ENCODE results near the gene TMEM201. TPM values are rescaled to one million over a fixed set of nuclear protein-coding genes. Genes with fewer than 3 reads are reported as not detected.
A peak's percentile ranks its signal among the peaks of the same experiment; 100 is the strongest.

Gene TMEM201
- total and polyA plus RNA-seq, 9 of the 15 experiments (the other 6 are each of a cell fraction or from before 2014, with no cell fraction given) = 0.42 to 51.3 (median 7.4) TPM

DNA sequence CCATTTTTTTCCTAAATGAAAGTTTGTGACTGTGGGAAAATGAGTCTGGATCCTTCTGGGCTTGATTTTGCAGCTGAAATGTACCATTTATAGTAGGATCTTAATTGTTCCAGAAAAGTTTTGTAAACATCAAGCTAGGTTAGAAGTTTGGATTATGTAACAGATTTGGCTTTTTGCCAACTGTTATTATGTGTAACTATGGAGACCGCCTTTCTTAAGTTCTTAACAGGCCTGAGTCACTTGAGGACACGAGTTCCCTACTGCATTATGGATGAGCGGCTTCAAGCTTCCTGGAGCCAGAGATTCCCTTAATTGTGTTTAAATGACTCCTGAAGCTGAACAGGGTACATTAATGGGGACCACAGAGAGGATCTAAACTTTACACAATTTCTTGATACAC is 27.3 kb upstream of the TMEM201 start:
- no peaks in the 10 kb centered on the region; the same call in 1 of the 2 replicates for H4K20me1 ChIP-seq (replicated peaks; ENCODE audit: control insufficient read depth, insufficient read depth, low read length)
- TSS peak; percentile 12 for BruUV-seq (replicated peaks)
- intact Hi-C loops (cut with micrococcal nuclease) = no loop called here
- H3K9ac ChIP-seq (ENCODE audit: insufficient read depth in 1 of 2, low read depth in 2 of 2, low read length in 2 of 2) = no peak overlapping the region
- ATAC-seq = peak; percentile 72
- H3K4me2 ChIP-seq (ENCODE audit: insufficient read depth, low read length) = no peak overlapping the region
- no peaks in the 10 kb centered on the region for H3K9me1 ChIP-seq (ENCODE audit: control insufficient read depth, insufficient read depth, low read length)
- ChIA-PET POLR2A (interaction anchor here (1.2 kb wide), 3 partner anchors 8 to 11 kb away, joined by 3 to 10 read pairs (median 3); no protein-coding TSS in a partner anchor), CTCF (ENCODE audit: low intra/inter-chr PET ratio) (no interaction called here)
- H3K36me3 ChIP-seq (ENCODE audit: control insufficient read depth, insufficient read depth, low read length) = peaks cover 75% of the 10 kb centered on the region
- no peak overlapping the region for H3K27ac ChIP-seq (ENCODE audit: extremely low read depth, low read depth, low read length)
- peak; percentile 33 to 56 (median 48) for DNase-seq (ENCODE audit: extremely low read depth in 1 of 4, low spot score in 3 of 4)
- H3K4me1 ChIP-seq (replicated peaks in 1 of 2; ENCODE audit: control insufficient read depth in 2 of 2, insufficient read depth in 2 of 2, low read length in 2 of 2) = peaks cover 3 to 8% of the 10 kb centered on the region in 2 experiments; a peak in 2 of 5 replicates
- in situ Hi-C loops (cut with MboI) = no loop called here
- no peak overlapping the region for H2AFZ ChIP-seq (ENCODE audit: low read depth, low read length)
- no peaks in the 10 kb centered on the region for H3K9me3 ChIP-seq (replicated peaks; ENCODE audit: control insufficient read depth, insufficient read depth, low read depth, low read length)
- no peak for FAIRE-seq
- H3K4me3 ChIP-seq = no peak overlapping the region
- H3K27me3 ChIP-seq (ENCODE audit: control insufficient read depth in 2 of 2, insufficient read depth in 2 of 2, low read length in 2 of 2) = no peaks in the 10 kb centered on the region
- 59% methylated on average over 3 of the region's 3 CpGs for WGBS (ENCODE audit: insufficient coverage, low coverage, missing lambda C conversion rate)
- H3K79me2 ChIP-seq (ENCODE audit: control insufficient read depth, insufficient read depth, low read length) = peaks cover 46% of the 10 kb centered on the region
- TF ChIP-seq CBX5 (IDR thresholded peaks at IDR 0.05; ENCODE audit: borderline replicate concordance, low read depth) (no peak), RBM17 (IDR thresholded peaks at IDR 0.05; ENCODE audit: borderline replicate concordance, low read depth, low read length) (no peak), POLR2H (tag; IDR thresholded peaks at IDR 0.05; ENCODE audit: low read depth) (peak; percentile 30; the same call in 1 of the 2 replicates), KHSRP (IDR thresholded peaks at IDR 0.05) (no peak), RBM34 (IDR thresholded peaks at IDR 0.05; ENCODE audit: borderline replicate concordance, insufficient read depth, low read length) (no peak), MAFG (tag; conservative IDR thresholded peaks at IDR 0.05) (no peak), POU5F1 (IDR thresholded peaks at IDR 0.05; ENCODE audit: borderline replicate concordance, low read depth, low read length, partially characterized antibody) (no peak), SAP30 (IDR thresholded peaks at IDR 0.05; ENCODE audit: borderline replicate concordance, insufficient read depth, low read depth, low read length, poor library complexity, severe bottlenecking) (no peak), MTA3 (IDR thresholded peaks at IDR 0.05; ENCODE audit: borderline replicate concordance) (no peak)
- TF ChIP-seq, protein P1, sequence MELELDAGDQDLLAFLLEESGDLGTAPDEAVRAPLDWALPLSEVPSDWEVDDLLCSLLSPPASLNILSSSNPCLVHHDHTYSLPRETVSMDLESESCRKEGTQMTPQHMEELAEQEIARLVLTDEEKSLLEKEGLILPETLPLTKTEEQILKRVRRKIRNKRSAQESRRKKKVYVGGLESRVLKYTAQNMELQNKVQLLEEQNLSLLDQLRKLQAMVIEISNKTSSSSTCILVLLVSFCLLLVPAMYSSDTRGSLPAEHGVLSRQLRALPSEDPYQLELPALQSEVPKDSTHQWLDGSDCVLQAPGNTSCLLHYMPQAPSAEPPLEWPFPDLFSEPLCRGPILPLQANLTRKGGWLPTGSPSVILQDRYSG (tag; conservative IDR thresholded peaks at IDR 0.05; ENCODE audit: low read depth) = no peak
- TF ChIP-seq, protein P2, sequence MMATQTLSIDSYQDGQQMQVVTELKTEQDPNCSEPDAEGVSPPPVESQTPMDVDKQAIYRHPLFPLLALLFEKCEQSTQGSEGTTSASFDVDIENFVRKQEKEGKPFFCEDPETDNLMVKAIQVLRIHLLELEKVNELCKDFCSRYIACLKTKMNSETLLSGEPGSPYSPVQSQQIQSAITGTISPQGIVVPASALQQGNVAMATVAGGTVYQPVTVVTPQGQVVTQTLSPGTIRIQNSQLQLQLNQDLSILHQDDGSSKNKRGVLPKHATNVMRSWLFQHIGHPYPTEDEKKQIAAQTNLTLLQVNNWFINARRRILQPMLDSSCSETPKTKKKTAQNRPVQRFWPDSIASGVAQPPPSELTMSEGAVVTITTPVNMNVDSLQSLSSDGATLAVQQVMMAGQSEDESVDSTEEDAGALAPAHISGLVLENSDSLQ (IDR thresholded peaks at IDR 0.05) = 0 out of 2 replicates have a peak, but pooled peaks have one; percentile 7
- TF ChIP-seq, protein P3, sequence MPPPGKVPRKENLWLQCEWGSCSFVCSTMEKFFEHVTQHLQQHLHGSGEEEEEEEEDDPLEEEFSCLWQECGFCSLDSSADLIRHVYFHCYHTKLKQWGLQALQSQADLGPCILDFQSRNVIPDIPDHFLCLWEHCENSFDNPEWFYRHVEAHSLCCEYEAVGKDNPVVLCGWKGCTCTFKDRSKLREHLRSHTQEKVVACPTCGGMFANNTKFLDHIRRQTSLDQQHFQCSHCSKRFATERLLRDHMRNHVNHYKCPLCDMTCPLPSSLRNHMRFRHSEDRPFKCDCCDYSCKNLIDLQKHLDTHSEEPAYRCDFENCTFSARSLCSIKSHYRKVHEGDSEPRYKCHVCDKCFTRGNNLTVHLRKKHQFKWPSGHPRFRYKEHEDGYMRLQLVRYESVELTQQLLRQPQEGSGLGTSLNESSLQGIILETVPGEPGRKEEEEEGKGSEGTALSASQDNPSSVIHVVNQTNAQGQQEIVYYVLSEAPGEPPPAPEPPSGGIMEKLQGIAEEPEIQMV (tag; conservative IDR thresholded peaks at IDR 0.05; ENCODE audit: low read depth) = no peak
- TF ChIP-seq, protein P4, sequence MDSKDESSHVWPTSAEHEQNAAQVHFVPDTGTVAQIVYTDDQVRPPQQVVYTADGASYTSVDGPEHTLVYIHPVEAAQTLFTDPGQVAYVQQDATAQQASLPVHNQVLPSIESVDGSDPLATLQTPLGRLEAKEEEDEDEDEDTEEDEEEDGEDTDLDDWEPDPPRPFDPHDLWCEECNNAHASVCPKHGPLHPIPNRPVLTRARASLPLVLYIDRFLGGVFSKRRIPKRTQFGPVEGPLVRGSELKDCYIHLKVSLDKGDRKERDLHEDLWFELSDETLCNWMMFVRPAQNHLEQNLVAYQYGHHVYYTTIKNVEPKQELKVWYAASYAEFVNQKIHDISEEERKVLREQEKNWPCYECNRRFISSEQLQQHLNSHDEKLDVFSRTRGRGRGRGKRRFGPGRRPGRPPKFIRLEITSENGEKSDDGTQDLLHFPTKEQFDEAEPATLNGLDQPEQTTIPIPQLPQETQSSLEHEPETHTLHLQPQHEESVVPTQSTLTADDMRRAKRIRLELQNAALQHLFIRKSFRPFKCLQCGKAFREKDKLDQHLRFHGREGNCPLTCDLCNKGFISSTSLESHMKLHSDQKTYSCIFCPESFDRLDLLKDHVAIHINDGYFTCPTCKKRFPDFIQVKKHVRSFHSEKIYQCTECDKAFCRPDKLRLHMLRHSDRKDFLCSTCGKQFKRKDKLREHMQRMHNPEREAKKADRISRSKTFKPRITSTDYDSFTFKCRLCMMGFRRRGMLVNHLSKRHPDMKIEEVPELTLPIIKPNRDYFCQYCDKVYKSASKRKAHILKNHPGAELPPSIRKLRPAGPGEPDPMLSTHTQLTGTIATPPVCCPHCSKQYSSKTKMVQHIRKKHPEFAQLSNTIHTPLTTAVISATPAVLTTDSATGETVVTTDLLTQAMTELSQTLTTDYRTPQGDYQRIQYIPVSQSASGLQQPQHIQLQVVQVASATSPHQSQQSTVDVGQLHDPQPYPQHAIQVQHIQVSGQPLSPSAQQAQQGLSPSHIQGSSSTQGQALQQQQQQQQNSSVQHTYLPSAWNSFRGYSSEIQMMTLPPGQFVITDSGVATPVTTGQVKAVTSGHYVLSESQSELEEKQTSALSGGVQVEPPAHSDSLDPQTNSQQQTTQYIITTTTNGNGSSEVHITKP (IDR thresholded peaks at IDR 0.05; ENCODE audit: partially characterized antibody) = no peak

Measured in K562 (cell line).